Stimulated activated CD4-positive, alpha-beta T cell treated with anti-CD3 and anti-CD28 coated beads, Interleukin-4, amount 100 ng/mL, for 24 hours (primary cell): ENCODE data around the gene FHOD3.

Source experiments
- DNase-seq: peaks from one replicate; pipeline ENCODE4 v3.0.0-alpha.2; 2020

The FHOD3 gene

GRCh38 chr18:36769172-36769571, 471.7 kb downstream of the FHOD3 start:
- no peak for DNase-seq

DNA sequence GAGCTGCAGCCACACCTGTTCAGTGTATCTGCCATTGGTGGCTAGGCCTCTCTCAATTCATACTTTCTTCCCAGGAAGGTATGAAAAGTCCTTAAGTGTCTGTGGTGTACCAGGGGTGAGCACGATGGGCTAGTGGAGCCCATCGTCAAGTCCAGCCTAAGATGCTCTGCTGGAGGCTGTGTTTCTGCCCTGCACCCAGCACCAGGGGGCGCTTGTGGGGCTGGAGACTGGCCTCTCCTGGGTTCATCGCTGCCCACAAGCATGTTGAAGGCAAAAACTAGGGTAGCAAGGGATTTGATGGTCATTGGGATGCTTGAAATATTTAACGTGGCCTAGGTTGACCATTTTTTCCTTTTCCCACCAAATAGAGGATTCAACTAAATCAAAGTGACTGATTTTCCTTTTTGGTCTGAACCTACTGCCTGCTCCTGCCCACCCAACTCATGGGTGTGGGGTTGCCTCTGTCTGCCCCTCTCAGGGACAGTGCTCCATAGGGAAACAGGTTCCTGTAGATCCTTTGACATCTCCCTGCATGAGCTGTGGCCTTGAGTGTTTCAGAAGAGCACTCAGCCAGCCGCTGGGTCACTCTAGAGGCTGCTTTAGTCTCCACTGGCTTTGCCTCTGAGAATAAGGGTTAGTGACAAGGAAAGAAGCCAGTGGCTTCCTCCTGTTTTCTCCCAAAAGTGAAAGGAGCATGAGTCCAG, 472.2 kb downstream of the FHOD3 start:
- DNase-seq = no peak

DNA sequence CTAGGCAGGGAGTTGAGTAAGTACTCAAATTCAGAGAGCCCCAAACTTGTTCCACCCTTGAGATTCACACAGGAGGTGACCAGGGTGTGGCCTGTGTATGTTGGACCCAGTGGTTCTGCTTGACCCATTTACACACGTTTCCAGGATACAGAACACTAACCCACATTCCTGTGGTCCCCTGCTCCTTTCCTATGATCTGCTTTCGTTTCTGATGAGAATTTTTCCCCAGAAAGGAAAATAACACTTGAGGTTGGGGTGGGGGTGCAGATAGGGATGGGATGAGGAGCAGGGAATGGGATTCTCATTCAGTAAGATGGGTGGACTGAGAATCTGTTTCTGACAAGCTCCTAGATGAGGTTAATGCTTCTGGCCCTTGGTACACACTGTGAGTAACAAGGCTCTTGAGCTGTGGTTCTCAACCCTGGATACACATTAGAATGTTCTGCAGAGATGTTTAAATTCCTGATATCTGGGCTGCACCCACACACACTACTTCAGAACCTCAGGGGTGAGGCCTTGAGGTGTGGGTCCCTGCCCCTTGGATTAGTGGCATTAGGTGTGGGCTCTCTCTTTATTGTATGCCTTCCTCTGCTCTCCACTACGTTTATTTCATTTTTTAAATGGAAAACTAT, 472.9 kb downstream of the FHOD3 start:
- DNase-seq = no peak

- DNase-seq = no peak
These were observed 473.7 kb downstream of the FHOD3 start for GRCh38 chr18:36771245-36771644.

- DNase-seq = no peak
These were observed 474.8 kb downstream of the FHOD3 start for GRCh38 chr18:36772241-36772723.

DNA sequence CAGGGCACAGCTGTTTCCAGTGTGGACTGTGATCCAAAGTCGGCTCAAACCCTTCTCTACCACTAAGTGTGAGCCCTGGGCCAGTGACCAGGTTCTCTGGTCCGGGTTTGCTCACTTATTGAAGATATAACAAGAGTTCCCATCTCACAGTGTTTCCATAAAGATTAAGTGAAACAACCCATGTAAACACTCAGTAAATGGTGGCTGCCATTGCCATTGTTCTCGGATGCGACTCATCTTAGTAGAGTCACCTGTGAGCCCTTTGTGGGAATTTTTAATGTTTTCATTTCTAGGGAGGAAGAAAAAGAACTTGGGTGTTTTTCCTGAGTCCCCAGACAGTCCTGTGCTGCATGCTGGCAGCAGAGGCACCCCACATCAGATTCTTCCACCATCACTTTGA, 477.9 kb downstream of the FHOD3 start:
- DNase-seq = no peak

- DNase-seq = no peak
These were observed 479.1 kb downstream of the FHOD3 start for GRCh38 chr18:36776650-36777049.

- DNase-seq = no peak
These were observed 480.1 kb downstream of the FHOD3 start for GRCh38 chr18:36777566-36777965.

DNA sequence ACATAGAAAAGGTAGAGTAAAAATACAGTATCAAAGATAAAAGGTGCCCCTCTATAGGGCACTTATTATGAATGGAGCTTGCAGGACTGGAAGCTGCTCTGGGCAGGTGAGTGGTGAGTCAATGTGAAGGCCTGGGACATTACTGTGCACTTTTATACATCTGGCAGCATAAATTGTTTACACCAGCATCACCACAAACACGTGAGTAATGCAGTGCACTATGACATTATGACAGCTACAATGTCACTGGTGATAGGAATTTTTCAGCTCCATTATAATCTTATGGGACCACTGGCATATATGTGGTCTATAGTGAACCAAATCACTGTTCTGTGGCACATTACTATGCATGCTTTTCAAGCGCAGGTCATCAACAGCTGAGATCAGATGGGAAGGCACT, 483.2 kb downstream of the FHOD3 start:
- DNase-seq = no peak

GRCh38 chr18:36782710-36783109, 485.2 kb downstream of the FHOD3 start:
- no peak for DNase-seq

GRCh38 chr18:36783792-36784191, 486.3 kb downstream of the FHOD3 start:
- no peak for DNase-seq

- no peak for DNase-seq
These were observed 489.2 kb downstream of the FHOD3 start for GRCh38 chr18:36786686-36787085.

DNA sequence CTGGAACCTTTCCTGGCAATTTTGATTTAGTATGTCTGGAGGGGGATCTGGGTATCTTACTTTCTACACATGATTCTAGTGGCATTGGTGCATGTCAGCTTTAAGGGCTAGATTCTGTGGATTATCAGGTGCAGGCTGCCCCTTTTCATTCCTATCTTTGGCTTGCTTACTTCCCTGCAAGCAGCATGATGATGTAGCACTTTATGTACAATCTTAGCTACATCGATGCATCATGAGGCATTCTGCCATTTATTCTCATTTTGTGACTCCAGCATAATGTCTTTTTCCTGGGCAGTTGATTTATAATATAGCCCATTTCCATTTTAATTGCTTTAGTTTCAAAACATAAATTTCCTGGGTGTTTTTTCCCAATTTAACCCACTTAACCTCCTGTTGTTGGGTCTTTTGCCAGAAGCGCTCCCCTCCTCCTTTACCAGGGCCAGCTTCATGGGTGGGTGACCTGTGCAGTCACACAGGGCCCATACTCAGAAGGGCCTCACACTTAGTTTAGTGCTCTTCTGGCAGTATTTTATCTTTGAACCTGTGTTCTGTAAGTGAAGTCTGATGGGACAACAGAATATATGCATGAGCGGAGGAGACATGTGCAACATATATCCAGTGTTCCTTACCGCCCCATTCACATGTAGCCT, 495.2 kb downstream of the FHOD3 start:
- no peak for DNase-seq

DNA sequence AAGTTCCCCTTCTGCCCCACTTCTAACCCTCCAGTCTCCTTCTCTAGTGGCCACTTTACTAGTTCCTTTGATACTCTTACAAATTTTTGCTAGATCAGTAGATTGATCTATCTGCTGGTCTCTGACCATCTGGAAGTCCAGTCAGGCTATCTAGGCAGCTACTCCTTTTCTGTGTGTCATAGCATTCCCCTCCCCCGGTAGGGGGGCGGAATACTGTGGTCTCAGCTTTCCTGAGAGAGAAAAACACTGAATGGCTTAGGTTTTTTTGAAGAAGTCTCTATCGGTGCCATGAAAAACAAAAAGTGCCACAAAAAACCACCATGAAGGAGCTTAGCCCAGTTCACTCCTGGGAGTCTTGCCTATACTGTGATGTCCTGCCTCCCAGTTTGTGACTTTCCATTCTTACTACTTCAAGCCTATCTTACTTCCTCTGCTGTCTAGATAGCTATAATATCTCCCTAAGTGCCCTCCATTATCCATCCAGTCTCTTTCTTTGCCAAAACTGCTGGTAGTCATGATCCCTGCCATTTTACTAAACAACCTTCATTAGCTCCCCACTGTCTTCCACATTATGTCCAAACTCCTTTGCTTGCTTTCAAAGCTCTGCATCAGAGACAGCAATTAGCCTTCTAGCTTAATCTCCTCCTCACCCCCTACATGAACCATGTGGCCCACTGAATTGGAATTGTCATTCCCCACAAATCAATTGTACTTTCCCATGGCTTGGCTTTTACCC, 501.4 kb downstream of the FHOD3 start:
- no peak for DNase-seq

DNA sequence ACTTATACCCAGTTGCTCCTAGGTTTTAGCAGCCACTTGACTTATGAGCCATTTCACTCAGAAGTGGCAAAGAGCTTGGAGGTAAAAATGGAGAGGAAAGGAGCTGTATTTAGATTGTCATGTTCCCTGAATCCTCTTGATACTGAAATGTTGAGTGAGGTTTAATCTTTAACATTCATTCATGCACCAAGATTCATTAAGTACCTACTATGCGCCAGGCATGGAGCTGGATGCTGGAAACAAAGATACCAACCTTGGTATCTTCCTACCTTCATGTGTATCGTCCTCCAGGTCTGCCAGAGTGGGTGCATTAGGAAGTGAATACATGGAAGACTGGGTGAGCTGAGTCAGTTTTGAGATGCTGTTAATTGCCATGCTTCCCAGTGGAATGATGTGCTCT, 507.6 kb downstream of the FHOD3 start:
- DNase-seq = no peak

GRCh38 chr18:36808681-36809080, 511.2 kb downstream of the FHOD3 start:
- no peak for DNase-seq

GRCh38 chr18:36809590-36810381, 512.3 kb downstream of the FHOD3 start:
- DNase-seq = peak; percentile 32

DNA sequence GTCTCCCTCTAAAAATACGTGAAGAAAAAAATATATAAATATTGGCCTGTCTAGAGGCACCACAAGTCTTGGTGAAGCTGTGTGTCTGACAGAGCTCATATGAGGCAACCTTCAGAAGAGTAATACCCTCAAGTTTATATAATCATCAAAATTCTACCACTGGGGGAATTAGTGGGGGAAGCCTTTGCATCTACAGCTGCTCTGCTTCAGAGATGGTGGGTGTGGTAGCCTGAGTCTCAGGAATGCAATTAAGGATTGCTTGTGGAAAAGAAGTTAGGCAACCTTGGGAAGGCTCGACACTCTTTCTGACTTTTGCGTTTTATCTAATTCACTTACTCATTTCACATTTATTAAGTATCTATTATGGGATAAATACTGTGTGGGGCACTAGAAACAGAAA, 513.9 kb downstream of the FHOD3 start:
- no peak for DNase-seq

GRCh38 chr18:36811955-36812354, 514.4 kb downstream of the FHOD3 start:
- no peak for DNase-seq

DNA sequence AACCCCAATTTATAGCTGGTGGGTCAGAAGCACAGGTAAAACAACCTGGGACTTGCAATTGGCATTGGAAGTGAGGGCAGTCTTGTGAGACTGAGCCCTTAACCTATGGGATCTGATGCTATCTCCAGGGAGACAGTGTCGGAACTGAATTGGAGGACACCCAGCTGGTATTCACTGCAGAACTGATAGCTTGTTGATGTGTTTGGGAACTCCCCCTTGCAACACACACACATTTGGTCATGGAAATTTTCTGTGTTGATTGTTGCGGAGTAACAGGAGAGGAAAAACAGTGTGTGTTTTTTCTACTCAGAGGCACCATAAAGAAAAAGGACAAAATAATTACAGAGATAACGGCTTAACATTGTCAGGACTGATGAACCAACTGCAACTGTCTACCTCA, 515.2 kb downstream of the FHOD3 start:
- DNase-seq = no peak

DNA sequence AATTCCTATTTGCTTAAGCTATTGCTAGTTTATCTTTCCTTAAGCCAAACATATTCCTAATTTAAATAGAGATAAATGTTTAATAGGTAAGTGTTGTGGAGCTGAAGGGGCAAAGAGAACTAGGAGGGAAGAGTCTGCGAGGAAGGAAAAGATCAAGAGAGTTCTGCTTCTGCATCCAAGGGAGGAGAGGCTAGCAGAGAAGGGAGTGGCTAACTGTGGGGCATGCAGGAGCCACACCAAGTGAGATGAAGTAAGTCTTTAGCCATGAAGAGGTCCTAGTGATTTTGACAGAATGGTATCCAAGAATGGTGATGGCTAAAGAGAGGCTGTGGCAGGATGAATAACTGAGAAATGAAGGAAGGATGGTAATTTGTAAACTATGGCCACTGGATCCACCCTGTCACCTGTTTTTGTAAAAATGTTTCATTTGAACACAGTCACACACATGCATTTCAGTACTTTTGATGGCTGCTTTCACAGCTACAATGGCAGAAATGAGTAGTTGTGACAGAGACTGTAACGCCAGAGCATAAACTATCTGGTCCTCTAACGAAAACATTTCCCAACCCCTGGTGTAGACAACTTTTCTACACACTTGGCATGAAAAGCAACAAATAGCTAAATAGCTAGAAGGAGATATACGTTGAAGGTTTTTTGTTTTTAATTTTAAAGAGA, 515.7 kb downstream of the FHOD3 start:
- no peak for DNase-seq

DNA sequence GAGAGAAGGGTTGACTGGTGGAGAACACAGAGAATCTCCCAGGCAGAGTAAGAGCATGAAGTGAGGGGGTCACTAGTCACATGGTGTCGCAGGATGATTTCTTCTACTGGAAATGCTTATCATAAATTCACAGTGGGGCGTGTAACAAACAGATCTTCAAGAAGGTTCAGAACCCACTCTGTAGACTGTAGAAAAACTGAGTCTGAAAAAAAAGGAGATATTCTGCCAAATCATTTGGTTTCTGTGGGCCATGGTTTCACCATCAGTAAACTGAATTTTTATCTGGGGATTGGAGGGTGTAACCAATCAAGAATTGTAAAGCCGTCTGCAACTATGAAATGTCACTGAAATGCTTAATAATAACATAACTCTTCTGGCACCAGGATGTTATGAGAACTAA, 516.3 kb downstream of the FHOD3 start:
- DNase-seq = no peak
